IPS-18c (cell line): ENCODE results near the gene DIS3L2.

Experiments
- H3K4me3 ChIP-seq: 2 replicates; pipeline ENCODE4 v1.7.0; 2013; ENCODE audit warnings: low read depth, mild to moderate bottlenecking, low read length, moderate library complexity; ENCODE audit not compliant: insufficient read depth
- H3K9me3 ChIP-seq: one replicate; pipeline ENCODE4 v1.6.1; 2013; ENCODE audit warnings: mild to moderate bottlenecking, low read length, moderate library complexity; ENCODE audit not compliant: control insufficient read depth, insufficient read depth

The DIS3L2 gene

GRCh38 chr2:232338759-232339106, 377.2 kb downstream of the DIS3L2 start:
- no peak overlapping the region for H3K4me3 ChIP-seq
- H3K9me3 ChIP-seq, result peaks cover 4% of the 10 kb centered on the region

GRCh38 chr2:232339121-232340081, 377.9 kb downstream of the DIS3L2 start:
- Histone ChIP-seq H3K4me3 (no peak overlapping the region; the same call in 1 of the 2 replicates), H3K9me3 (peaks cover 4% of the 10 kb centered on the region)

- H3K9me3 ChIP-seq, result peaks cover 4% of the 10 kb centered on the region
- H3K4me3 ChIP-seq, result no peak overlapping the region
These were observed 378.8 kb downstream of the DIS3L2 start for GRCh38 chr2:232340171-232340935.

- Histone ChIP-seq H3K9me3 (peaks cover 4% of the 10 kb centered on the region), H3K4me3 (no peak overlapping the region)
These were observed 379.7 kb downstream of the DIS3L2 start for GRCh38 chr2:232341061-232341738.

DNA sequence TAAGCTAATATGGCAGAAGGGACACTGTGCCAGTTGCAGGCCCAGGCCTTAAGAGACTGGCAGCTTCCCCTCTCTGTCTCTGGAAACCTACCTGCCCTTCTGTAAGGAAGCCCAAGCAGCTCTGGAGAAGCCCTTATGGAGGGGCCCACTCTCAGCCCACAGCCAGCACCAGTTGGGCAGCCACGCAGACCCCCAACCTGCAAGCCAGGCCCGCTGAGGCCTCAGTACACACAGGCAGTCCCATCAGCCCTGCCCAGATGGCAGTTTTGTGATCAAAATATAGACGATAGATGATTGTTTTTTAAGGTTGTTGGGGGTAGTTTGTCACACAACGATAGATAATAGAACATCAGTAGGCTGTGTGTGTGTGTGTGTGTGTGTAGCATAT, 380.2 kb downstream of the DIS3L2 start:
- Histone ChIP-seq H3K9me3 (peaks cover 4% of the 10 kb centered on the region), H3K4me3 (no peak overlapping the region)

GRCh38 chr2:232342635-232343565, 381.4 kb downstream of the DIS3L2 start:
- no peak overlapping the region for H3K4me3 ChIP-seq

DNA sequence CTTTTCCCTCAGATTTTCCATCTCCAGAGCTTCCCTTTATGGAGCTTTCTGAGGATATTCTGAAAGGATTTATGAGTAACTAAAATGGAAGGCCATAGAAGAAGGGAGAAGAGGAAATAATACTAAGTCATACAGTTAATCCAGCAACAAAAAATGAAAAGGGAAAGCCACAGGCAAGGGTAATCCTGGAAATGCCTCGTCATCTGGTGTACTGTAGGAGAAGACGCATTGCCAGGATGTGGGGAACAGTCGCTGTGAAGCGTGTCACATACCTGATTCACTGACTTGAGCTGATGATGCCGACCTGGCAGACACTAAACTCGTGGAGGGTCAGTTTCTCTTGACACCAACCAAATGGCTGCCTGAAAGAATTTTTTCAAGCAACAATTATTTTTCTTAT, 382.3 kb downstream of the DIS3L2 start:
- Histone ChIP-seq H3K9me3 (peaks cover 4% of the 10 kb centered on the region), H3K4me3 (no peak overlapping the region)

More at GRCh38 chr2:232342635-232343565, 381.4 kb downstream of the DIS3L2 start:
- peaks cover 4% of the 10 kb centered on the region for H3K9me3 ChIP-seq

- Histone ChIP-seq H3K9me3 (no peaks in the 10 kb centered on the region), H3K4me3 (no peak overlapping the region)
These were observed 383.7 kb downstream of the DIS3L2 start for GRCh38 chr2:232345251-232345650.

DNA sequence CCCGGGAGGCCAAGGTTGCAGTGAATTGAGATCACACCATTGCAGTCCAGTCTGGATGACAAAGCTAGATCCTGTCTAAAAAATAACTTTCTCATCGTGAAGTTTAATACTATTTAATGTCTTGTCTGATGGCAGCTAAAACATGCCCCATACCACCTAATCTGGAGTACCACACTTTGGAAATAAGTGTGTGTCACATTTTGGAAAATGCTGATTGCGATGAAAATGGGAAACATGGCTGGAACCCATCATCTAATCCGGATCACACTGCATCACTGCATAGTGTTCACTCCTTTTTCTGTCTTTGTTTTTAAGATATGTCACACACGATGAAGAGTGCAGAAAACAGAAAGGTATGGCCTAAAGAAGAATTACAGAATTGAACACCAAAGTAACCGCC, 385.9 kb downstream of the DIS3L2 start:
- Histone ChIP-seq H3K4me3 (no peak overlapping the region), H3K9me3 (no peaks in the 10 kb centered on the region)

GRCh38 chr2:232348936-232349335, 387.4 kb downstream of the DIS3L2 start:
- Histone ChIP-seq H3K4me3 (no peak overlapping the region), H3K9me3 (no peaks in the 10 kb centered on the region)

- no peak overlapping the region for H3K4me3 ChIP-seq
- H3K9me3 ChIP-seq, result no peaks in the 10 kb centered on the region
These were observed 388.0 kb downstream of the DIS3L2 start for GRCh38 chr2:232349546-232349945.

DNA sequence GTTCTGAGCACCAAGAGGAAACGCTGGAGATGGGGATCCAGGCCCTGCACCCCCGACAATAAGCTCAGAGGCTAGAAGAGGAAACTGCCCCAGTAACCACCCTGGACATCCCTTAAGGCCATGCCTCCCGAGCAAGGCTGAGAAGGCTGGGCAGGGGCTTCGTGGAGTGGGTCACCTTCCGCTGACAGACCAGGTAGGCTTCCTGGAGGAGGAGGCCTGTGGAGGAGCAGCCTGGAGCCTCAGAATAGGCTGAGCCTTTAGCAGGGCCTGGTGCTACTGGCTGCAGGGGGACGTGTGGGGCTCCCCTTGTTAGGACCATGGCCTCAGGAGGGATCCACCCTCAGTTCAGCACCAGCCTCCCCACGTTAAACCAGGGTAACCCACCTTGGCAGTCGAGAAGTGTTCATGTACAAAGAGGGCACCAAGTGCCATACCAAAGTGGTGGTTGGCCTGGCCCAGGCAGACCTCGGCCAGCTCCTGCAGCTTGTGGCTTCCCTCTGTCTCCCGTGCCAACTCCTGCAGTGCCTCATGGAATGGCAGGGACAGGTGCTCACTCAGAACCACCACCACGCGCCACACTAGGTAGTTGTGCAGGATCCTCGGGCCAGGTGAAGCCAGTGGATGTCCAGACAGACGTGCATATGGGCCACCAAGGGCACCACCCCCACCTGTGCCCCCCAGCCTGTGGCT, 388.6 kb downstream of the DIS3L2 start:
- no peak overlapping the region for H3K4me3 ChIP-seq
- H3K9me3 ChIP-seq, result no peaks in the 10 kb centered on the region

- Histone ChIP-seq H3K9me3 (peaks cover 2% of the 10 kb centered on the region), H3K4me3 (no peak overlapping the region)
These were observed 389.5 kb downstream of the DIS3L2 start for GRCh38 chr2:232350804-232351685.

DNA sequence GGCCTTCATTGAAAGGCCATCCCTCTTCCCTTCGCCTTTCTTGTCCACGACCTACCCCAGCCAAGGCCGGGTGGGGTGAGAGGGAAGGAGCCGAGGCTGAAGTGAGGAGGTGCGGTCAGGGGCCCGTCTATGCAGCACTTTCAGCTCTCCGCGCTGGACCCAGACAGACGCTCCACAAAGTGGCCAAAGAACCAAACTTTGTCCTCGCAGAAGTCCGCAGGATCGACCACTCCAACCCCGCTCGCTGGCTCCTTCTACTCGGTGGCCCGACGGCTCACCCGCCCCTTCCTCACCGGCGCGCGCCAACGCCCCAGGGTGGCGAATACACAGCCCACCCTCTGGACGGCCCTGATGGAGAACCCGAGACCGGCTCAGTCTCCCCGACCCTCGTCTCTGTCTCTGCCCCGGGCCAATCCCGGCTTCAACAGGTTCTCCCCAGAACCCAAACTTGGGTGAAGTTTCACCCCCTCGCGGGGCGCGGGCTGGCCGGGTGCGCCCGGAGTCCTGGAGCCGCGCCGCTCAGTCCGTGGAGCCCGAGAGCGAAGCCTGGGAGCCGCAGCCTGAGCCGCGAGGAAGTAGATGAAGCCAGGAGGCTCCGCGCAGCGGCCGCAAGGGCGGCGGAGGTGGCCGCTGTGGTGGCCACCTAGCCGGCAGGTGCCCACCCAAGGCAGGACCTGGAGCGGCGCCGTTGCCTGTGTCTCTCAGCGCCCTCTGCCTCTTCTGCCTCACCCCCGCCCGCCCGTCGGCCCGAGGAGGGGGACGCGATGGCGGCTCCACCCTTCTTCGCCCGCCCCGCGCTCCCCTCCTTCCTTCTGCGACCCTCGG, 390.4 kb downstream of the DIS3L2 start:
- Histone ChIP-seq H3K9me3 (peaks cover 2% of the 10 kb centered on the region), H3K4me3 (no peak overlapping the region; the same call in 1 of the 2 replicates)
